Erythroblast (primary cell): ENCODE results near the gene NEURL1B.

ENCODE experiments used
- DNase-seq, 2 experiments: peaks; one replicate each; lab custom pipeline; 2025; lab: John Stamatoyannopoulos, UW
- GATA1 ChIP-seq: IDR thresholded peaks from 2 replicates; pipeline ENCODE4 v1.6.1; 2011; ENCODE audit warnings: low read depth, mild to moderate bottlenecking, control low read depth, low read length, moderate library complexity
- POLR2A ChIP-seq: IDR thresholded peaks from 2 replicates; pipeline ENCODE4 v1.6.1; 2011; ENCODE audit warnings: mild to moderate bottlenecking, low read length

The NEURL1B gene

GRCh38 chr5:172691886-172692285 is 50.8 kb downstream of the NEURL1B start:
- TF ChIP-seq GATA1, result no peak
- no peak for TF ChIP-seq POLR2A
- no peak for DNase-seq

DNA sequence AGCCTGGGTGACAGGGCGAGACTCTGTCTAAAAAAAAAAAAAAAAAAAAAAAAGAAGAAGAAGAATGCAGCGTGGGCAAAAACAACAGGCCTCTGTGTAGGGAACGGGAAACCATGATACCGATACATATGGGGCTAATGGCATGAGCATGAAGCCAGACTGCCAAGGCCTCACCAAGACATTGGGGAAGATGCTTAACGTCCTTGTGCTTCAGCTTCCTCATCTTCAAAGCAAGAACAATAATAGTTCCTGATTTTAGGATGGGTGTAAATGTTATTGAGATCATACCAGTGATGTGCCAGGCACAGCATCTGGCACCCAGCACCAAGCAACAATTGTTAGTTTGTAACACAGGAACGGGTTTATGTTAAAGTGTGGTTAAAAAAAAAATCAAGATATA is 51.4 kb downstream of the NEURL1B start:
- no peak for DNase-seq
- TF ChIP-seq GATA1 (no peak), POLR2A (no peak)

- DNase-seq, result no peak
- TF ChIP-seq GATA1 (no peak), POLR2A (no peak)
Observed at GRCh38 chr5:172692981-172693380, 51.9 kb downstream of the NEURL1B start.

- TF ChIP-seq GATA1, result no peak
- no peak for TF ChIP-seq POLR2A
- no peak for DNase-seq
Observed at GRCh38 chr5:172694061-172694460, 53.0 kb downstream of the NEURL1B start.

DNA sequence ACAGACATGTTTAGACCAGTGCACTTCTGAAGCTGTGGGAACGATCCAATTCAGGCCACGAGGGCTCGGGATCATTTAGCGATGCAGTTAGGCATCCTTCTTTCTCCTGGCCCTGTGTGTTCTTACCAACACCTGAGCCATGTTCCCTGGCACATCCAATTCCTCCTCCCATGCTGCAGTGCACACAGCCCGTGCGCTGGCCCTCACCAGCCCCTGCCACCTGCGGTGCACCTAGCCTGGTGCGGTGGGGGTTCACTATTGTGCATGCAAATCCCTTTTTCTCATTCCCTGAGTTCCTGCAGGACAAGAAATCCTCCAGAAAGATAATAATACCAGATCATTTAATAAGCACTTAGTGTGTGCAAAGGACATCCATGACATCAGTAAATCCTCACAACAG is 53.5 kb downstream of the NEURL1B start:
- no peak for TF ChIP-seq GATA1
- no peak for DNase-seq

DNA sequence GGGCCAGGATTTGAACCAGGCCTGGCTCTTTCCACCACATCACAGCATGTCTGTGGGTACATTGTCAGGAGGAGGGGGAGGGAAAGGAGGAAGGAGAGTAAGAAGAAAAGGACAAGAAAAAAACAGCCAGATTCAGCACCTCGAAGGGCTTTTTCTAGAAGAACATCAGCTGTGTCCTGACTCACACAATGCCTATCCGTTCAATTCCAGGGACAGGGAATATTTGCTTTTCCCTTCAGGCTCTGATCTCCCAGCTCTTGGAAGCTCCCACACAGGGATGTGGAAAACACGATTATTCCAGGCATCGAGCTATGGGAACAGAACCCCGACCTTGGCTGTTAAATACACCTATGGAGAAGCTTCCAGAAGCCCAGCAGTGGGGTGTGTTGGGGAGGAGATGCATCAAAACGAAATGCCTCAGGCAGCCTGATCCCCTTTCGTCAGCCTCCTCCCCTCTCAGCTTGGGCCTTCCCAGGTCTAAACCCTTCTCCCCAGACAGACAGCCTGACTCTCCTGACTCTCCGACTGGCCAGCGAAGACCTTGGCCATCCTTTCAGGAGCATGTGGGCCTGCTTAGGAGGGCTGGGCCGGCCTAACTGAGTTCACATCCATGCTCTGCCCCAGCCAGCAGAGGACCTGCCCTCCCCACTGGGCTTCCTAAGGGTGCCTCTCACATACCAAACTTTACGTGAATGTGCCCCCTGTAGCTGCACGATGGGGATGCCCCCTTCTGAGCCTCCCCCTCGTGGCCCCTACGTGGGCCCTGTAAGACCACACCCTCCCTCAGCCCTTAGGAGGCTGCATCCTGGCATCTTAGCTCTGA is 54.4 kb downstream of the NEURL1B start:
- TF ChIP-seq GATA1 (no peak), POLR2A (no peak)
- no peak for DNase-seq

DNA sequence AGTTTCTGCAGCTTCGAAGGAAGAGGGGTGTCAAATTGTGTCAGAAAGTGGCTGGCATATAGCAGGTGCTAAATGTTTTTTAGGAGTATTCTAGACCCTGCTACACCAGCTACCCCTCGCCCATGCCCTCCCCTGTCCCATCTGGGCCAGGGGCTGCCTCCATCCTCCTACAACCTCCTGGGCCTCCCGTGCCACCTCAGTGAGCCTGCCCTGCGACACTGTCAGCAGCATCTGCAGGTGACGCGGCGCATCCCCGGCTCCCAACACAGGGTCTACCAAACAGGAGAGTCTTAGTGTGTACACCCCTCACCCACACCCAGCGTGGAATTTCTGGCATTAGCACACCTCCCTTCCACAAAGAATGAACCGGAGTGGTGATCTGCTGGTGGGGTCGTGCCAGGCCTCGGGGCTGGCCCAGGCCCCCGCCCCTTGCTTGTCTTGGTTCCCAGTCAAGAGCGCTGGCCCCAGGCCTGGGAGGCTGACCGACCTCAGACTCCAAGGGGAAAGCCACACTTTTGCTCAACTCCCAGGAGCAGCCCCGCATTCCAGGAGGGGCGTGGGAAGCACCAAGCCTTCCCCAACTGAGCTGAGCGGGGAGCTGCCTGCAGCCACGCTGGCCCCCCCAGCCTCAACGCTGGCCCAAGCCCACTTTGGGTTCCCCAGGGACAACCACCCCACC is 55.2 kb downstream of the NEURL1B start:
- DNase-seq, result no peak
- TF ChIP-seq POLR2A, result no peak

DNA sequence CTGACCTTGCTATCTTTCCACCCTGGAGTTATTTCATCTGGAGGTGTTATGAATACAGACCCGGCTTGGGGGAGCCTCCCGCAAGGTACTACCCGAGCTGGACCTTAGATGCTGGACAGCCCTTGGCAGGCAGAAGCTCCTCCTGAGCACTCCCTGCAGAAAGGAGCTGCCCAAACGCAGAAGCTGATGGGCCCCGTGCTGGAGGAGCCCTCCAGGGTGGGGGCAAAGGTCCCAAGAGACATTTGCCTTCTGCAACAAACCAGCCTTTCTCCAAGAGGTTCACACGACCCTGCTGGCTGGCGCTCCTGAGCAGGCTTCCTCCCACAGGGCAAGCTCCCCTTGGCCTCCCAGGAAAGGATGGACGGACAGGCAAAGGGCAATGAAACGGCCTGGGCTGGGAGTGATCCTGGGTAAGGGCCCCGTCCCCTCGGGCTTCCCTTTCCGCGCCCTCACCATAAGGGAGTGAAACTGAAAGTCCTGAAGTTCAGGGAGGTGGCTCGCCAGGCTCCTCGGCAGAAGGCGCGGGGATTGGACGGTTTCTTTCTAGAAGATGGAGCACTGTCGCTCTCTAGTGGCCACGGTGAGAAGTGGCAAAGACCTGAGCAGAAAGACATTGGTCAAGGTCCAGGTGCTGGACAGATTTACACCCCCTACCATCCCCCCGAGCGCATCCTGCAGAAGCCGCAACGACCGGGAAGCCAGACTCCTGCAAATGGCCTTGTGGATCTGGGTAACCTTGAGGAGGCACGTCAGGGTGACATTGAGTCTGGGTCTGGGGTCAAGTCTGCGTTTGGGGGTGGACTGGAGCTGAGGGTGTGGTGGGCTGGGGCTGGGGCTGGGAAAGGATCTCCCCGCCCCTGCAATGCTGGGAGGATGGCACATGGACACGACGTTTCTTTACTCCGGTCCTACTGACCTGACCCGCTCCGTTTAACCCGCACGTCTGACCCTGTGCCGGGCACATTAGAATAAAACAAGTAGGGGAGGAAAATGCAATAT is 56.4 kb downstream of the NEURL1B start:
- TF ChIP-seq POLR2A (no peak), GATA1 (no peak)
- peak; percentile 85 to 92 for DNase-seq

GRCh38 chr5:172699423-172699822 is 58.4 kb downstream of the NEURL1B start:
- DNase-seq, result no peak
- TF ChIP-seq GATA1, result no peak

DNA sequence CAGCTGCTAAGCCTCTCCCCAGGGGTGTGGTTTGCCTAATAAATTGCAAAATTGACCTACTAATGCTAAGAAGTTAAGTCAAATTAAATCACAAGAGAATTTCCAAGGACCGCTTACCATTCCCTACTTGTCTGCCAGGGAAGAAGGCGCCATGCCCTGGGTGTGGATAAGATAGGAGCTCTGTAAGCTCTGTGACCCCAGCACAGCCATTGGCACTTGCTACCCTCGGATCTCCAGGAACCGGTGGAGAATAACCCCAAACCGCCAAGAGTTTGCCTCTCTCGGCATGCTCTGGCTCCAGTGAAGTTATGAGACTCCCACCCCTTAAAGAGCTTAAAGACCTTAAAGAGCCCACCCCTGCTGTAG is 58.9 kb downstream of the NEURL1B start:
- no peak for DNase-seq
- TF ChIP-seq GATA1, result no peak
- TF ChIP-seq POLR2A, result no peak

DNA sequence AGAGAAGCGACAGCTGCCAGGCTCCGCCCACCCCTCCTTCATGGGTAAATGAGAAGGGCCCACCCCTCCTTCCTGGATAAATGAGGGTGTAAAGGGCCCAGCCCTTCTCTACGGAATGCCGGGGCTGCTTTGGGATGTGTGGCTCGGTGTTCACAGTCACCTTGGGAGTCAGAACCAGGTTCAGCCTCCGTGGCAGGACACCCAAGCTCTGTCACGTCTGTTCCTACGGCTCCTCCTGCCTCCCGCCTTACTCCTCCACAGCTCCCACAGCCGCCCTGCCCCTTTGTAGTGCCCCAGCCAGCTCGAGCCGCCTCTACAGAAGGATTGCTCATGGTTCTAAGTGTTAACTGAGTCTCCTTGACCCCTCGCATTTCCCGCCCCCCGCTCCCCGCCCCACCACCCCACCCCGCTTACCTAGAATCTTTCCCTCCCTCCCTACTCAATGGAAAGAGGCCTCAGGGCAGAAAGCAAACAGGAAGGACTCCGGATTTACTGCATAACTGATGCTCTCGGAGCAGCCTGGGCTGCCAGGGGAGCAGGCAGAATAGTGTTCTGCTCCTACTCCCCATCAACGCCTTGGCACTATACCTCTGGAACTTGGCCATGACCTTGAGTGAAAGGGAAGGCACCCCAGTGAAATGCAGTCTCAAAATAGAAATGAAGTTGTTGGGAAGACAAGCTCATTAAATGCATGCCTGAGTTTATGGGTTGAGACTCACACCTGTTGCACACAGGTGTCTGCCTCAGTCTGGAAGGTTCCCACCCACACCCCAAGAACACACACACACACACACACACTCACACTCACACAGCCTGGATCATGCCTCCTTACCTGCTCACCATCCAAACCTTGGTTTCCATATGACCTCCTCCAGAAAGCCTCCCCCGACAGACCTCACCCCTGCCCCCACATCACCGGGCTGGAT is 59.6 kb downstream of the NEURL1B start:
- DNase-seq, result no peak
- TF ChIP-seq GATA1, result no peak
- TF ChIP-seq POLR2A, result no peak

DNA sequence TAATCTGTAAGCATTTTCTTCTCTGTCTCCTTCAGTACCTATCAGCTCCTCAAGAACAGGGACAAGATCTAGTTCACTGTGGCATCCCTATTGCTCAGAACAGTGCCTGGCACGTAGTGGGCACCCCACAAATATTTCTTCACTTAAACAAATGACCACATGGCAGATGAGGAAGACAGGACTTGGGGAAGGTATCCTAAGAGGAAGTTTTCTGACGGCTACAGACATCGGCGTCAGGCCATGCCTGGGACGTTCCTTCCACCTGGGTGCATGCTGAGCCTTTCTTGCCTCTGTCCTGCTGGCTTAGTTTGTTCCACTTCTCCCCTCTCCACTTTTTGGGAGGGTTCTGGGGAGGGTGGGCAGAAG is 60.2 kb downstream of the NEURL1B start:
- TF ChIP-seq GATA1 (no peak), POLR2A (no peak)
- no peak for DNase-seq

- DNase-seq, result no peak
- TF ChIP-seq POLR2A, result no peak
- TF ChIP-seq GATA1, result no peak
Observed at GRCh38 chr5:172703952-172704351, 62.9 kb downstream of the NEURL1B start.
